IMR-90 (cell line): ENCODE results near the gene KCNQ5.

Experiments used
- CHD1 ChIP-seq: IDR thresholded peaks from 2 replicates; pipeline ENCODE4 v1.6.1; 2012; ENCODE audit warnings: low read depth, low read length, improper control_type of control experiment
- MAFK ChIP-seq: IDR thresholded peaks from 2 replicates; pipeline ENCODE4 v1.6.1; 2012; ENCODE audit warnings: low read depth, low read length, improper control_type of control experiment
- MXI1 ChIP-seq: IDR thresholded peaks from 2 replicates; pipeline ENCODE4 v1.6.1; 2012; ENCODE audit warnings: low read depth, mild to moderate bottlenecking, low read length, moderate library complexity, borderline replicate concordance
- POLR2A ChIP-seq: IDR thresholded peaks from 2 replicates; pipeline ENCODE4 v1.6.1; 2012; ENCODE audit warnings: mild to moderate bottlenecking, low read depth, low read length
- RFX5 ChIP-seq: IDR thresholded peaks from 2 replicates; pipeline ENCODE4 v1.8.0; 2012; ENCODE audit warnings: low read depth, mild to moderate bottlenecking, low read length, moderate library complexity
- TF ChIP-seq, protein P1 (sequence below): conservative IDR thresholded peaks from 2 replicates; pipeline ENCODE4 v1.5.1; 2012; ENCODE audit warnings: mild to moderate bottlenecking, low read depth, low read length, improper control_type of control experiment

- TF ChIP-seq, protein P1, sequence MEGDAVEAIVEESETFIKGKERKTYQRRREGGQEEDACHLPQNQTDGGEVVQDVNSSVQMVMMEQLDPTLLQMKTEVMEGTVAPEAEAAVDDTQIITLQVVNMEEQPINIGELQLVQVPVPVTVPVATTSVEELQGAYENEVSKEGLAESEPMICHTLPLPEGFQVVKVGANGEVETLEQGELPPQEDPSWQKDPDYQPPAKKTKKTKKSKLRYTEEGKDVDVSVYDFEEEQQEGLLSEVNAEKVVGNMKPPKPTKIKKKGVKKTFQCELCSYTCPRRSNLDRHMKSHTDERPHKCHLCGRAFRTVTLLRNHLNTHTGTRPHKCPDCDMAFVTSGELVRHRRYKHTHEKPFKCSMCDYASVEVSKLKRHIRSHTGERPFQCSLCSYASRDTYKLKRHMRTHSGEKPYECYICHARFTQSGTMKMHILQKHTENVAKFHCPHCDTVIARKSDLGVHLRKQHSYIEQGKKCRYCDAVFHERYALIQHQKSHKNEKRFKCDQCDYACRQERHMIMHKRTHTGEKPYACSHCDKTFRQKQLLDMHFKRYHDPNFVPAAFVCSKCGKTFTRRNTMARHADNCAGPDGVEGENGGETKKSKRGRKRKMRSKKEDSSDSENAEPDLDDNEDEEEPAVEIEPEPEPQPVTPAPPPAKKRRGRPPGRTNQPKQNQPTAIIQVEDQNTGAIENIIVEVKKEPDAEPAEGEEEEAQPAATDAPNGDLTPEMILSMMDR, result no peak
- TF ChIP-seq MXI1 (no peak), RFX5 (no peak), CHD1 (no peak), POLR2A (no peak), MAFK (no peak)
These were observed 547.2 kb downstream of the KCNQ5 start for GRCh38 chr6:73169111-73169510.
